Prostate gland (tissue), 2 donors: Measurements from ENCODE around the gene MKRN2. TPM values are rescaled to one million over a fixed set of nuclear protein-coding genes. Genes with fewer than 3 reads are reported as not detected.
"Not testable (repeated sequence)": the region's sequence is repeated elsewhere in the genome, so short reads cannot be mapped to it uniquely, and the experiment has no call there.

Experiments used
- DNase-seq: peaks from one replicate; pipeline ENCODE4 v3.0.0-alpha.2; 2019; ENCODE audit warnings: low spot score
- H3K27ac ChIP-seq, 2 donors: fragments of 200-600 bp; sonication (generic); 2 replicates each; pipeline ENCODE4 v1.5.1; 2017 to 2019
- H3K27me3 ChIP-seq: fragments of 200-600 bp; sonication (generic); replicated peaks from 2 replicates; pipeline ENCODE4 v1.5.1; 2019; ENCODE audit not compliant: insufficient read depth
- H3K36me3 ChIP-seq, 2 donors: fragments of 200-600 bp; sonication (generic); 1 replicate in 1 of 2; 2 replicates in 1 of 2; pipeline versions ENCODE4 v1.5.1 to v1.8.1; 2017 to 2019
- H3K4me1 ChIP-seq: fragments of 200-600 bp; sonication (generic); replicated peaks from 2 replicates; pipeline ENCODE4 v1.5.1; 2019
- H3K4me3 ChIP-seq, 2 donors: fragments of 200-600 bp; sonication (generic); 2 replicates each; pipeline ENCODE4 v1.5.1; 2017 to 2019
- H3K9me3 ChIP-seq: fragments of 200-600 bp; sonication (generic); 2 replicates; pipeline ENCODE4 v1.5.1; 2017
- POLR2A ChIP-seq: fragments of 450-650 bp; IDR thresholded peaks from one replicate; pipeline ENCODE4 v1.6.1; 2016; ENCODE audit warnings: antibody characterized with exemption, mild to moderate bottlenecking
- POLR2AphosphoS5 ChIP-seq: sonication (generic); formaldehyde crosslinking; IDR thresholded peaks from one replicate; pipeline ENCODE4 v1.6.1; 2017; ENCODE audit warnings: antibody characterized with exemption
- WGBS: methylation state at CpG from one replicate; pipeline ENCODE4 v1.1.5; 2018; 5-methylcytosine and 5-hydroxymethylcytosine counted together
- intact Hi-C: fragments of 100-400 bp; cut with DNase I; formaldehyde crosslinking; loops from one replicate; pipeline ENCODE4 v1.14.2; 2022
- small RNA-seq, 2 donors: library from RNA; depleted of rRNA; stranded (forward); fragments of <200 nt; gene quantifications; one replicate each; pipeline ENCODE3, GENCODE V24; 2016
- total RNA-seq, 2 donors: library from RNA; depleted of rRNA; stranded (reverse); fragments of >200 nt; gene quantifications; one replicate each; pipeline ENCODE4 v1.1.0, GENCODE V29; 2016
- TF ChIP-seq, protein P1 (sequence below), 4 experiments: fragments of 200-600 bp in 2 of 4; fragments of 450-650 bp in 2 of 4; sonication (generic) in 2 of 4; IDR thresholded peaks; 1 replicate in 3 of 4; 2 replicates in 1 of 4; pipeline ENCODE4 v1.5.1; 2016 to 2019; ENCODE audit warnings: antibody characterized with exemption in 4 of 4, mild to moderate bottlenecking in 2 of 4, moderate library complexity in 2 of 4

MKRN2 gene
- total RNA-seq, 2 donors from 2014 or later: 22.2 to 54.5 TPM

- TF ChIP-seq POLR2A (no peak), POLR2AphosphoS5 (no peak)
- TF ChIP-seq, protein P1, sequence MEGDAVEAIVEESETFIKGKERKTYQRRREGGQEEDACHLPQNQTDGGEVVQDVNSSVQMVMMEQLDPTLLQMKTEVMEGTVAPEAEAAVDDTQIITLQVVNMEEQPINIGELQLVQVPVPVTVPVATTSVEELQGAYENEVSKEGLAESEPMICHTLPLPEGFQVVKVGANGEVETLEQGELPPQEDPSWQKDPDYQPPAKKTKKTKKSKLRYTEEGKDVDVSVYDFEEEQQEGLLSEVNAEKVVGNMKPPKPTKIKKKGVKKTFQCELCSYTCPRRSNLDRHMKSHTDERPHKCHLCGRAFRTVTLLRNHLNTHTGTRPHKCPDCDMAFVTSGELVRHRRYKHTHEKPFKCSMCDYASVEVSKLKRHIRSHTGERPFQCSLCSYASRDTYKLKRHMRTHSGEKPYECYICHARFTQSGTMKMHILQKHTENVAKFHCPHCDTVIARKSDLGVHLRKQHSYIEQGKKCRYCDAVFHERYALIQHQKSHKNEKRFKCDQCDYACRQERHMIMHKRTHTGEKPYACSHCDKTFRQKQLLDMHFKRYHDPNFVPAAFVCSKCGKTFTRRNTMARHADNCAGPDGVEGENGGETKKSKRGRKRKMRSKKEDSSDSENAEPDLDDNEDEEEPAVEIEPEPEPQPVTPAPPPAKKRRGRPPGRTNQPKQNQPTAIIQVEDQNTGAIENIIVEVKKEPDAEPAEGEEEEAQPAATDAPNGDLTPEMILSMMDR (IDR thresholded peaks at IDR 0.05): no peak
- H3K27me3 ChIP-seq: no peaks in the 10 kb centered on the region
- intact Hi-C loops: no loop called here
- H3K4me3 ChIP-seq: no peak overlapping the region
- whole genome bisulfite sequencing: 68% methylated on average over 2 of the region's 2 CpGs
- peaks cover 13% of the 10 kb centered on the region for H3K4me1 ChIP-seq
- no peak for DNase-seq
- H3K9me3 ChIP-seq: no peaks in the 10 kb centered on the region
- H3K36me3 ChIP-seq: no peaks in the 10 kb centered on the region
- H3K27ac ChIP-seq: peak overlapping the region in 1 of 2 donors; percentile 47
These were observed 73.4 kb downstream of the MKRN2 start for GRCh38 chr3:12630292-12630691.

DNA sequence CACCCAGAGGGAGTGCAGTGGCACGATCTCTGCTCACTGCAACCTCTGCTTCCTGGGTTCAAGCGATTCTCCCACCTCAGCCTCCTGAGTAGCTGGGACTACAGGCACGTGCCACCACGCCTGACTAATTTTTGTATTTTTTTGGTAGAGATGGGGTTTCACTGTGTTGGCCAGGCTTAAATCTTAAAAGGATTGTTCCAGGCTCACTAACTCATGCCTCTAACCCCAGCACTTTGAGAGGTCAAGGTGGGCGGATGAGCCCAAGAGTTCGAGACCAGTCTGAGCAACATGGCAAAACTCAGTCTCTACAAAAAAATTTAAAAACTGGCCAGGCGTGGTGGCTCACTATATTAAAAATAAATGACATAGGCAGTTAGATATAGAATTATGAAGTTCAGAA is 74.0 kb downstream of the MKRN2 start:
- DNase-seq, intact Hi-C loops, H3K9me3 ChIP-seq, H3K27me3 ChIP-seq, H3K36me3 ChIP-seq, H3K4me3 ChIP-seq: not testable (repeated sequence)
- WGBS: 96% methylated on average over 7 of the region's 7 CpGs
- peaks cover 13% of the 10 kb centered on the region for H3K4me1 ChIP-seq
- peak overlapping the region in 1 of 2 donors; percentile 47 for H3K27ac ChIP-seq

- Histone ChIP-seq H3K4me3 (no peak overlapping the region), H3K9me3 (no peaks in the 10 kb centered on the region), H3K27me3 (no peaks in the 10 kb centered on the region), H3K27ac (no peak overlapping the region), H3K36me3 (no peaks in the 10 kb centered on the region), H3K4me1 (peaks cover 9% of the 10 kb centered on the region)
- no peak for DNase-seq
- intact Hi-C loops: no loop called here
- TF ChIP-seq POLR2A: no peak
- no peak for TF ChIP-seq POLR2AphosphoS5
- TF ChIP-seq, protein P1 (IDR thresholded peaks at IDR 0.05): no peak
- WGBS: 68% methylated on average over 2 of the region's 2 CpGs
These were observed 75.6 kb downstream of the MKRN2 start for GRCh38 chr3:12632523-12632922.

DNA sequence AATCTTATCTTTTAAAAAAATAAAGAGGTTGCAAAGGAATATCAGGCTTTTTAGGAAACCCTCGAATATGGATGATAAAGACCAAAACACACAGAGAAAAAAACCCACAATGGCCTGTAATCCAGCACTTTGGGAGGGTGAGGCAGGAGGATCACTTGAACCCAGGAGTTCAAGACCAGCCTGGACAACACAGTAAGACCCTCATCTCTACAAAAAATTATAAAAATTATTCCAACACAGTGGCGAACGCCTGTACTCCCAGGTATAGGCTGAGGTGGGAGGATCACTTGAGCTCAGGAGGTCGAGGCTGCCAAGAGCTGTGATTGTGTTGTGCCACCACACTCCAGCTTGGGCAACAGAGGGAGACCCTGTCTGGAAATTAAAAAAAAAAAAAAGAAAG is 76.2 kb downstream of the MKRN2 start:
- Histone ChIP-seq H3K4me1 (peaks cover 10% of the 10 kb centered on the region), H3K9me3 (no peaks in the 10 kb centered on the region), H3K4me3 (no peak overlapping the region), H3K27ac (no peak overlapping the region), H3K27me3 (no peaks in the 10 kb centered on the region), H3K36me3 (no peaks in the 10 kb centered on the region)
- TF ChIP-seq, protein P1 (IDR thresholded peaks at IDR 0.05): no peak
- TF ChIP-seq POLR2A (no peak), POLR2AphosphoS5 (no peak)
- DNase-seq: no peak
- intact Hi-C loops: no loop called here
- 91% methylated on average over 4 of the region's 4 CpGs for WGBS

Small RNAs within 50 kb of the gene (small RNA-seq; reads per million reads assigned to genes)
- 0 reads per million in 2 donors for gene RF00017
- 0 to 0.09 reads per million in 2 donors for gene RNA5SP123
- 0 reads per million in 2 donors for gene RNU6-377P

Other genes with a start within 250 kb of the MKRN2 start
- 10 to 100 TPM; 13.8 to 14.9 TPM for gene TSEN2, start 72.6 kb upstream of the MKRN2 start, total RNA-seq
- gene MKRN2OS, start 11.6 kb upstream of the MKRN2 start, total RNA-seq: 1 to 10 TPM; 1.0 to 2.7 TPM
- 100 to 1,000 TPM; 101 to 126 TPM for gene RAF1, start 107.0 kb downstream of the MKRN2 start, total RNA-seq
- gene TMEM40, start 202.2 kb downstream of the MKRN2 start, total RNA-seq: 1 to 10 TPM; 1.9 to 8.5 TPM
- gene CAND2, start 239.6 kb downstream of the MKRN2 start, total RNA-seq: 10 to 100 TPM in 1 of 2 donors, 1 to 10 TPM in 1; 8.4 to 86.3 TPM